CD4-positive, alpha-beta T cell treated with Interleukin-4 for 1 hour (primary cell): ENCODE measurements around the gene WWOX.

Source experiments
- DNase-seq, 2 donors: peaks; one replicate each; pipeline ENCODE4 v3.0.0-alpha.2; 2020 to 2022

WWOX gene

DNA sequence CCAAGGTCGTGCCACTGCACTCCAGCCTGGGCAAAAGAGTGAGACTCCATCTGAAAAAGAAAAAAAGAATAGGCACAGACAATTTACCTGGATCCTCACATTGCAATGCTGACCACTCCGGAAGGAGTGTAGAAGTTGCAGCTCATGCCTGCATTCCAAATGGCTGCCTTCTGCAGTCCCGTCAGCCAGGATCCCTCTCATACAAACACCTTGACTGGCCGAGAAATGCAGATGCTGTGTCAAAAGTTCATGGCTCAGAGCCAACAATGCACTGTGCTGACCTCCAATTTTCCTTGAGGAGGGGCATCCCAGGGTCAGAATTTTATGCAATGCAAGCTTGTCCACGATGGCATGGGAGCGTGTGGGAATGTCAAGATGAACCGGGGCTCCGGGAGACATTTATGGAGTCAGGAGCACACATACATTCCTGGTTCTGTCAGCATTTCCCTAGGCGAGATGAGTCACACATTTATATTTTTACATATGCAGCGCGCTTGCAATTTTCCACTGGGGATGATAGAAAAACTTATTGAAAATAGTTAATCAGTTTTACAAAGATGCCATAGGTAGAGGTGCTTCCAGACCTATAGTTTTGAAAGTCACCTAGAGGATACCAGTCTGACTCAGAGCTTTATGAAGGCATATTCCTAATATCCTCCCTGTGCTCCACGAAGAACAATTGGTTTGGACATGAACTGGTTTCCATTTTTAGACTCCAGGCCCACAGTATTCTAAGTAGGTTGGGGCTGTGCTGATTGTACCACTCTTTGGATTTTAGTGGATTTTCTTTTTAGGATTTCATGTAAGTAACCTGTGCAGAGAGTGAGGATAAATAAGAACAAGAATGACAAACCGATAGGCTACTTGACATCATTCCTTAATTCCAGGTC, 886.5 kb downstream of the WWOX start:
- DNase-seq: no peak

DNA sequence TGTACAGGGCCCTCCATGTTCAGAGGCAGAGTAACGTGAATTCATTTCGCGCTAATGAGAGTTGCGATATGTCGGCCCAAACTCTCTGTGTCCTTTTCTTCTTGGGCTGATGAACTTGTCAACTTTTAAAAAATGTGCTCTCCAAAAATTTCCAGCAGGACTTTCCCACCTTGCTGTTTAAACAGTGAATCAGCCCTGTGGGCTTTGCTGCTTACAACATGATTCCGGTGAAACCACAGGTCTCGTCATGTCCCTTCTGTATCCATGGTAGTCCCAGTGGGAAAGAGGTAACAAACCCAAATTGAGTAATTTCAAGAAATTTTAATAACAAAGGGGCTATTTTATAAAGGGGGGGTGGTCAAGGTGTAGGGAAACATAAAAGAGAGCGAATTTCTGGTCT, 888.2 kb downstream of the WWOX start:
- no peak for DNase-seq

- DNase-seq: no peak
Observed at GRCh38 chr16:78988361-78988969, 889.0 kb downstream of the WWOX start.

- DNase-seq: no peak
Observed at GRCh38 chr16:78990309-78990701, 890.9 kb downstream of the WWOX start.

- DNase-seq: no peak
Observed at GRCh38 chr16:78992001-78992400, 892.5 kb downstream of the WWOX start.

DNA sequence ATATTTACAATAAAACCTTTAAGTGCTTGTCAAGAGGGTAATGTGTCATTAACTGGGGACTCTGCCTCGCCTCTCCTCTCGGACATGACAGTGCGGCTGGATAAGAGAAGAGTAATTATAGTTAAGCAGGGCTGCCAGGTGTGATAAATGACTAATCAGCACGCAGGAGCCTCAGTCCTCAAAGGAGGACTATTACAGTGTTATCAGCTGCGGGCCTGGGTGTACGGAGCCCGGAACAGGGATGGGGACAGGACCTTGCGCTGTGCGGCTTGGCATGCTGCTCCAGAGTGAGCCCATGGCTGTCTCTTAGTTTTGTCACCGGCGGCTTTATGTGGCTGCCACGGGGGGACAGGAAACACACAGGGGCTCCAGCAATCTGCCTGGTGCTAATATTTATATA, 893.9 kb downstream of the WWOX start:
- DNase-seq: no peak

DNA sequence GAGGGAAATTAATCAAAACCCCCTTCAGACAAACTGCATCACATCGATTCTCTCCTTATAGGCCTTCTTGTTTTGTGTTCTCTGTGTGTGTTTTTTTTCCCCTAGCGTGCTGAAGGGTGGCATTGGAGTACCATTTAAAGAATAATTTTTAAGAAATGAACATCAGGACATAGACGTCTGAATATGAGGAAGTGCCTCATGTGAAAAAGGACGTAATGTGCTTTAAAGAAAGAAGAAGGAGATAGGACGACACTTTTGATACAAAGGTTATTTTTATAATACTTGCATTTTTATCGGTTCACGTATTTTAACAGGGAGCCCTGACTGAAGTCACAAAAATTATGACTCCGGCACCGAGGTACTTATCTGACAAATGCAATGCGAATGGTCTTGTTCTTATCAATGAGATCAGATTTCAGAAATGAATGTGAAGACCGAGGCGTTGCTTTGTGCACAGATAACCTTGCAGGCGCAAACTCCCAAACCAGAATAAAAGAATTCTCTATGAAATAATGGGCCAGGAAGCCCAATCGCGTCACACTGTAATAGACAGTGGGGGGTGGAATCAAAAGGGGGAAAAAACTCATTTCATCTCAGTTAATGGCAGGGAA, 894.8 kb downstream of the WWOX start:
- DNase-seq: no peak

- DNase-seq: no peak
Observed at GRCh38 chr16:78995441-78995840, 896.0 kb downstream of the WWOX start.

DNA sequence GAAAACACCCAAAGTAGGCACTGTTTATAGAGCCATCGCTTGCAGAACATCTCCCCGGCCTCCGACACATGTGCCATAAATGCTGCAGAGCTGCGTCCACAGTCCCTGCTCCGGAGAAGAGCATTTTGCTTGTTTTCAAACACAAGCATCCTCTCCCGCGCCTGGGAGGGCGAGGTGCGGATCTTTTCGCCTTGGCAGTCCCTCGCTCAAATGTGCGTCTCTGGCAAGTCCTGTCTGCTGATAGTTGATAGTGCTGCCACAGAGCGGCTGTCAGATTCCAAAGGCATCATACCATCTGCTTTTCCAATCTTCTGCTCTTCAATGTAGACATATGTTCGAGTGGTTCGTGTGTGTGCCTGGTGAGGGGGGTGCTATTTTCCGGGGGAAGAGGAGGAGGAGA, 897.3 kb downstream of the WWOX start:
- DNase-seq: no peak

DNA sequence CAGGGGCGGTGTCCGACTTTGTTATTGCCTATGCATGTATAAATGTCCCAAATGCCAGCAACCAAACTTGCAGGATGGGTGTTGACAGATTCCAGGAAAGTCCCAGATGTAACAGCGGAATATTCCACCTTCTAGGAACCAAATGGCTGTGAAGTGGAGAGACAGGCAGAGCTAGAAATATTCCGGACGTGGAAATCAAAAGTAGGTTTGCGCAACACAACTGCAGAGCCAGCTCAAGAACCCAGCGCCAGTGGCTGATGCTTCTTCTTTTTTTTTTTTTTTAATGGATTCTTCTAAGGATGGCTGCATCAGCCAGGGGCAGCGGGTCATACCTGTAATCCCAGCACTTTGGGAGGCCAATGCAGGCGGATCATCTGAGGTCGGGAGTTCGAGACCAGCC, 899.4 kb downstream of the WWOX start:
- no peak for DNase-seq

DNA sequence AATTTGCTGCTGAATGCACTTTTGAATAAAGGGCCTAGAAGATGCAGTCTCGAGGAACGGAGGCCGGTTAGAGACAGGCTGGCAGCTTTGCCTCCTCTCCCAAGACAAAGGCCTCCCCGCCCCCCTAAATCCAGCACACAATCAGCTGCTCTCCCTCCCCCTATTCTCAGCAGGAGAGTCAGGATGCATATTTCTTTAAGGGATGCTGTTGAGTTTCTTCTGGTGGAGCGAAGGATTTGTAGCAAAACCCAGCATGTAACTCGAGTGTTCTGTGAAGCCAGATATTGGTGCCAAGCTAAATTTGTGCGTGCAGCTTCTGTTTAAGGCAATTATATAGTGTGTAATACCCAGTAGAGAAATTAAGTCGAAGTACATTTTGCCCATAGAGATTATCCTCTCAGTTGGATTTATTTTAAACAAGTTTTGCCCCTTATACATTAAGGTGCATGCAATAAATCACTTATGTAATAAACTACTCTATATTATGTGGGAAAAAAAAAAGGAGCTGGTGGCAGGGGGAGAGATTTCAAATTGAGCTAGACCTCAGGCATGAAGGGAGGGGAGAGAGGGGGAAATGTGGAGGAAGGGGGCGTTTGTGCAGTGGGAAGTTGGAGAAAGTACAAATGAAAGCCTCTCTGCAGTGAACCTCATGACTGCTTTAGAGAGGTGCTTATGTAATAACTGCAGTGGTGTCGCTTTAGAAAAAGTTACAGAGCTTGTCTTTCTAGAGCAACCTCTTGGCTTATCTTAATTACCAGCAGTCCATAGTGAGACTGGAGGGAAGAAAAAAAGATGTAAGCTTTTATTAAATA, 901.9 kb downstream of the WWOX start:
- DNase-seq: no peak

GRCh38 chr16:79003026-79003609, 903.7 kb downstream of the WWOX start:
- DNase-seq: no peak

- DNase-seq: no peak
Observed at GRCh38 chr16:79004309-79004708, 904.9 kb downstream of the WWOX start.

- DNase-seq: no peak
Observed at GRCh38 chr16:79005096-79005495, 905.6 kb downstream of the WWOX start.

DNA sequence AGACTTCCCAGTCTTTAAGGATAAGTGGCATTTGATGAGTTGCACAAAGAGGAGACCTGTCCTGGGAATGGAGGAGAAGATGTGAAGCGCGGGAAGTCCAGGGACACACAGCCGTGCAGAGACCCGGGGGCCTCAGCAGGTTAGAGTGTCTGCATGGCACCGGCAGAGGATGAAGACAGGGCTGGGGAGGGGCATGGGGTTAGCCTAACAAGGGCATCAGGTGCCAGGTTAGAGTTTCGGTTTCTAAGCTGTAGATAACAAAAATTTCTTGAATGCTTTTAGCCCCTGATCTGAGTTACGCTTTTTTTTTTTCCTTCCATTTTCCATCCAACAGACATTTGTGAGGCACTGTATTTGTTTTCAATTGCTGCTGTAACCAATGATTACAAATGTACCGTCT, 906.8 kb downstream of the WWOX start:
- no peak for DNase-seq

DNA sequence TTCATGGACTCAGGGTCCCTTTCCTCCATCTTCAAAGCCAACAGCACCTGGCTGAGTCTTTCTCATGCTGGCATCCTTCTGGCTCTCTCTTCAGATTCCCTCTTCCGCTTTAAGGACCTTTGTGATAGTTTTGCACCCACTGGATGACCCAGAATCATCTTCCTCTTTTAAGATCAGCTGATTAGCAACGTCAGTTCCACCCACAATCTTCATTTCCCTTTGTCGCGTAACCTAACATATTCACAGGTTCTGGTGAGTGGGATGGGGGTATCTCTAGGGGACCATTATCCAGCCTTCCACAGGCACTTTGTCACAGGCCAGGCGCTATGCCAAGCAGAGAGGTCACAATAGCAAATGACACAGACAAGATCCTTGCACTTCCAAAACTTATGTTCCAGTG, 907.3 kb downstream of the WWOX start:
- no peak for DNase-seq

DNA sequence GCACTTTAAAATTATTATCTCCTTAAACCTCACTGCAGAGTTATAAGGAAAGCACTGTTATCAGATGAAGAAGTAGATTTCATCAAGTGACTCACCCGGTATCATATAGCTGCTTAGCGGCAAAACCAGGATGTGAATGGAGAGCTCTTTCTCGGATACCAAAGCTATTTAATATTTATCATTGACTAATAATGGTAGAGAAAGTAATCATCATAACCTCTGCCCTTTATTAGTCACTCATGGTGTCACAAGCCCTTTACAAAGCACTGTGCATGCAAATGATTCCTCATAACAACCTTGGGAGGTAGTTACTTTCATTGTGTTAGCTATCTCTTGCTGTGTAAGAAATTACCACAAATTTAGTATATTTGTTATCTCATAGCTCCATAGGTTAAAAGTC, 908.2 kb downstream of the WWOX start:
- DNase-seq: no peak

GRCh38 chr16:79008036-79008868, 908.8 kb downstream of the WWOX start:
- DNase-seq: no peak

- no peak for DNase-seq
Observed at GRCh38 chr16:79008869-79009179, 909.4 kb downstream of the WWOX start.

DNA sequence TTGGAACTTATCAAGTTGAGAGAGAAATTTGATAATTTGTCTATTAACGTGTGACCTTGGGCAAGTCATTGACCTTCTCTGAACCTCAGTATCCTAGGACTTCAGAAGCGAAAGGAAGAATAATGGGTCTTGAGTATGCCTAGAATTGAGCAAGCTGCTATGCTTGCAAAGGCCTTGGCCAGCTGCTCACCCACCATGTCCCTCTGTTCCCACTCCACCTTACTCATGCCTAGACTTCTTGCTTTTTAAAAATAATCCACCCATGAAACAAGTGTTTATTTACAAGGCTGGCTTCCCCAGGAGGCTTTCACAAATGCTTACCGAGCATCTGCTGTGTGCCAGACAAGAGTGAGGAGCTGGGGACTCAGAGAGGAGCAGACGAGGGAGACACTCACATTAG, 910.4 kb downstream of the WWOX start:
- DNase-seq: no peak

DNA sequence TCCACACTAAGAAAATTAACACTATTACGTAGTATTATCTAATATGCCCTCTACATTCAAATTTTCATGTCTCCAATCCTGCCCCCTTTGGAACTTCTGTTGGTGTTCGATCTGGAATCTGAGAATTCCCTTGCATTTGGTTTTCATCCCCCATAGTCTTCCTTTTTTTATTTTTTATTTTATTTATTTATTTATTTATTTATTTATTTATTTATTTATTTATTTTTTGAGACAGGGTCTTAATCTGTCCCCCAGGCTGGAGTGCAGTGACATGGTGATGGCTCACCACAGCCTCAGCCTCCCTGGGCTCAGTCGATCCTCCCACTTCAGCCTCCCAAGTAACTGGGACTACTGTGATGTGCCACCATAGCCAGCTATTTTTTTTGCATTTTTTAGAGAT, 911.8 kb downstream of the WWOX start:
- no peak for DNase-seq
